NCI-H146 treated with DMSO at 0.1 percent for 48 hours (cell line): ENCODE data around the gene PDZD2.
"Not testable (repeated sequence)": the region's sequence is repeated elsewhere in the genome, so short reads cannot be mapped to it uniquely, and the experiment has no call there.

Experiments used
- DNase-seq: peaks from one replicate; lab custom pipeline; 2025; ENCODE audit not compliant: unreplicated experiment; lab: John Stamatoyannopoulos, UW

PDZD2 gene

DNA sequence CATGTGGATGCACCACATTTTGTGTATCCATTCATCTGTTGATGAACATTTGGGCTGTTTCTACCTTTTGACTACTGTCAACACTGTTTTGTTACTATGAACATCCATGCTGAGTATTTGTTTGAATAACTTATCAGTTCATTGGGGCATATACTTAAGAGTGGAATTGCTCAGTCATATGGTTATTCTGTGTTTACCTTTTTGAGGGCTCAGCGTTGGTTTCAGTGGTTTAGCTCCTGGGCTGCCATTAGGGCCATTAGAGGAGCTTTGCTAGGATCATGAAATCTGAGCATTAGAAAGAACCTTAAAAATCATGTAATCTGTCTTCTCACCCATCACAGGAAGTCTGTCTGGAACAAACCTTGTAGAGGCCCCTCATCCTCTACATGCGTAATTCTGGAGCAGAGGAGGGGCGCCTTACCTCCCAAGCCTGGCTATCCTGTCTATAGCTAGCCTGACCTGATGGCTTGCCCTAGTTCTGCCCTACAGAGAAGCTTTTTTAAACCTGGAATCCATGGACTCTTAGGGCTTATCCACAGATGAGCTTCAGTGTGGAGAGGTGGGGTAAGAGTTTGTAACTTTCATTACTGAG lies 92.9 kb downstream of the PDZD2 start:
- no peak for DNase-seq

DNA sequence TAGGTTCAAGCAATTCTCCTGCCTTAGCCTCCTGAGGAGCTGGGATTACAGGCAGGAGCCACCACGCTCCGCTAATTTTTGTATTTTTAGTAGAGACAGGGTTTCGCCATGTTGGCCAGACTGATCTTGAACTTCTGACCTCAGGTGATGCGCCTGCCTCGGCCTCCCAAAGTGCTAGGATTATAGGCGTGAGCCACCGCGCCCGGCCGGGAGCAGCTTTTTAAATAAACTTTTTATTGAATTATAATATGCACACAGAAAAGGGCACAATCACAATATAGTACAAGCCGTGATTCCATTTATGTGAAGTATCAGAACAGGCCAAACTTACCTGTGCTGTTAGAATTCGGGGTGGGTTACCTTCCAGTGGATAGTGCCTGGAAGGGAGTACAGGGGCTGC lies 93.9 kb downstream of the PDZD2 start:
- not testable (repeated sequence) for DNase-seq

DNA sequence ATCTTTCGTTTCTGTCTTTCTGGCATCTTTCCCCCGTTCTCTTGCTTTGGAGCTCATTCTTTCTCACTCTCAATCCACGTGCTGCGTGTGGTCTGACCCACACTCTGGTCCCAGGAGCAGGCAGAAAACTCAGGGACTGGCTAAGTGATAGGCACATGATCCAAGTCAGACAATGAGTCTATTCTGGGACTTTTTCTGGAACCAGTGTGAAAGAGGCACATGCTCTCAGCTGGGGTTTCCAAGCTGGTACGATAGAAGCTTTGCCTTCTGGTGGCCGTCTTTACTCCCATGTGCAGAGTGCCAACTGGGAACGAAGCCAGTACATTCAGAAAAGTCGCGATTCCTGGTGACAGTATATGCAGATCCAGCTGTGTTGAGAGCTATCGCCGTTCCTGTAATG lies 94.4 kb downstream of the PDZD2 start:
- DNase-seq = no peak

DNA sequence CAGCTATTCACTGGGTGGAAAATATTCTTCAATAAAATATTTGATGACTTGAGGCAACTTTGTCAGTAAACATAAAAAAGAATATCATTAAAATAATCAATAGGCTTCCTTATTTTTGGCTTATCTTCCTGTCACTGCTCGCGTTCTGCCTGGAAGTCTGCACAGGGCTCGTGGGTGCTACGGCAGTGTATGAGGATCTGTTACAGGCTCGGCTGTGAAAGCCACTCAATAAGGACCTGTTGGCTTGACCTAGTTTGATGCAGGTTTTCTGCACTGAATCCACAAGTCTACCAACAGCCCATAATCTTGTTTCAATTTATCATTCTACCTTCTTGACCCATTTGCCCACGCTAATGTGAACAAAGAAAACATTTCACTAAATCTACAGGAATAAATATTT lies 97.2 kb downstream of the PDZD2 start:
- no peak for DNase-seq

DNA sequence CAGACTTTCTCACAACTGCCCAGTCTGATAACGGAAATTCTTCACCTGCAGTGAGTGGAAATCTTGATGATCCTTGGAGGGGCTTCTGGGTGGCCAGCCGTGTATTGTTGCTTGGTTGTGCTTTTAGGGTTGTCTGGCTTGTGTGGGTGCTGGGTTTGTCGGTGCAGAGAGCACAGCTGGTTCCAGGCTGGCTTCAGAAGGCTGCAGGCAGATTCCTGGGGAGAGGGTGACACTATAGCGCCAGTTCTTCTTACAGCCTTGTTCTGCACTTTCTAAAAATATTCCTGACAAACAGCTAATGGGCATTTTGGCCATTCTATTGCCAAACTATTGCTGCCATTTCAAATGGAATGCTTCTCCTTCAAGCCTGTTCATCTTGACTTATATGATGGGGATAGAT lies 99.3 kb downstream of the PDZD2 start:
- no peak for DNase-seq

DNA sequence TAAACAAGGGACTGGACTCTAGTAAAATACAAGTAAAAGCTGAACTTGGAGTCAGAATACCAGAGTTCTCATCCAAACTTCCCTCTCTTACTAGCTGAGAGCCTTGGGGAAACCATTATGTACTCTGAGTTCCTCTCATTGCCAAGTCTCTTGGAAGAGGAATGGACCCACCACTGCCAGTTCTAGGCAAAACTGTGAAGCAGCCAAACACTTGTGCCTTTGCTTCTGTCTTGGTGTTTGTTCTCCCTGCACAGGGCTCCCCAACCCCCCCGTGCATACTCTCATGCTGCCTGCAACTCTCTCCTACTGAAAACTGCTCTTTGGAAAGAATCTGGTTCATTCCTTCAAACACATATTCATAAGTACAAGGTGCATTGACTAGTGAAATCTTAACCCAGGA lies 102.6 kb downstream of the PDZD2 start:
- DNase-seq = no peak

DNA sequence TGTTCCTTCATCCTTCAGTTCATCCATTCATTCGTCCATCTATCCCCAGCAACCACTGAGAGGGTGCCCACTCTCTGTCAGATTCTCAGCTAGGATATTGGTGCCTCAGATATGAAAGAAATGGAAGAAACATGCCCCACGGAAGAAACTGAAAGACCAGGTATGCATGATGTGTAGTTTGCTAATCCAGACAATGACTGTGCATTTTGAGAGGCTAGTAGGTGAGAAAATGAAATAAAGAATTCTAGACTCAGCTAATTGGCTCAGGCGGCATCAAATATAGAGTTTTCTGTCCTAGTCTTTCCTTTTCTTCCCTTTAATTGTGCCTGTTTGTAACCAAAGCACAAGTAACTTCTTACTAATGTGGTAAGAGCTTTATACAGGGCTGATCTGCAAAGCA lies 104.7 kb downstream of the PDZD2 start:
- DNase-seq = no peak

DNA sequence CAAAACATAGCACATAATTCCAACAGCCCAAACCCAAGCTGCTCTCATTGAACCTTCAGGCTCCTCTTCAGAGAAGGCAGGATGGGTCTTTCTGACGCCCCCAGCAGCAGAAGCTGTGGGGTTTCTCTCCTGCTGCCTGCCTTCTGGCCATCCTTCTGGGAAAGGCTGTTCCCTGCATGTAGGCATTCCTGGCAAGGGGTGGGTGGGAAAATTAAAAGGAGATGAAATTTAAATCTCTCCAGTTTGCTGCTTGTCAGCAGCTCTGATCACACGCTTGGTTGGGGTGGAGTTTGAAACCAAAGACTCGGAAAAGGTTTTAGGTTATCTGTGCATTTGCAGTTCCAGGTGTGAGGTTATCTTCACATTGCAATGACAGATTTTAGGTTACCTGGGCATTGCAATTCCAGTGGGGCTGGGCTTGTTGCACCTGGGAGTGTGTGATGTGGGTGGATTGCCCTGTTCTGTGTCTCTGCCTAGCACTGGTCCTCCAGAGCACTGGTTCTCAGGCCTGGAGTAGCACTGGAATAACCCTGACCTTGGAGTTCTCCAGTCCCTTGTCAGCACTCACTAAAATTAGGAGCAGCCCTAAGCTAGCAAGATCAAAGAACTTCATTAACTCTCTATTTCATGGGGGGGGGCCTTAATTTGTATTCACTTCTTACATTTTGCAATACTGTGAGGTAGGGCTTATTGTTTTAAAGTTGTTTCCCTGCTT lies 109.7 kb downstream of the PDZD2 start:
- DNase-seq = no peak

DNA sequence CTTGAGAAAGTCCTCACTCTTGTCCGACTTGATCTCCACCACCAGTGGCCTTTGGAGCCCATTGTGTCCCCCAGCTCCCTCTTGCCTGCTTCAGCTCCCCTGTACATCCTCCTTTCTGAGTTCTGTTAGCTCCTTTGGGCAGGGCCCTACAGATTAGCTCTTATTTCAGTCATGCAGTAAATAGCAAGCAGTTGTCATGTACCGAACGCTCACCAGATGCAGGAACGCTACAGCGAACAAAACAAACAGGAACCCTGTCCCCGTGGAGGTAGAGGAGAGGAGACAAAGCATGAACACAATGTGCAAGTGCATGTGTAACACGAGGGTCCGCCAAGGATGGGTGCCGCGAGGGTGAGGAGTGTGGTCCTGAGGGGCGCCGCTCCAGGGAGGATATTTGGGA lies 111.3 kb downstream of the PDZD2 start:
- DNase-seq = no peak

DNA sequence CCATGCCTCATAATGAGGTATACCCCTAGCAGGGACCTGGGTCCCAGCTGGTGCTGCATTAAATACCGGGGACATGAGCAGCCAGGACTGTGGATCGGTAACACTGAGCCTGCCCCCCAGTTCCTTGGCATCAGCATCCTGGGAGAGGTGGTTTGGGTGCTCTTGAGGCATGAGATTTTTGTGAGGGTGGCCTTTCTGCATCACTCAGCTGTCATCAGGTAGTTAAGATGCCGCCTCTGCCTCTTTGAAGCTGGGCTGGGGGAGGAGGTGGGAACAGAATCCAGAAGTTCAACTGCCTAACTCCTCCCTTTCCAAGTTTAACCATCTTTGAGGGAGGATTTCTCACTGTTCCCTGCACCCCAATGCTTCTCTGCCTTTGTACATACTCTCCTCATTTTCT lies 112.7 kb downstream of the PDZD2 start:
- no peak for DNase-seq

DNA sequence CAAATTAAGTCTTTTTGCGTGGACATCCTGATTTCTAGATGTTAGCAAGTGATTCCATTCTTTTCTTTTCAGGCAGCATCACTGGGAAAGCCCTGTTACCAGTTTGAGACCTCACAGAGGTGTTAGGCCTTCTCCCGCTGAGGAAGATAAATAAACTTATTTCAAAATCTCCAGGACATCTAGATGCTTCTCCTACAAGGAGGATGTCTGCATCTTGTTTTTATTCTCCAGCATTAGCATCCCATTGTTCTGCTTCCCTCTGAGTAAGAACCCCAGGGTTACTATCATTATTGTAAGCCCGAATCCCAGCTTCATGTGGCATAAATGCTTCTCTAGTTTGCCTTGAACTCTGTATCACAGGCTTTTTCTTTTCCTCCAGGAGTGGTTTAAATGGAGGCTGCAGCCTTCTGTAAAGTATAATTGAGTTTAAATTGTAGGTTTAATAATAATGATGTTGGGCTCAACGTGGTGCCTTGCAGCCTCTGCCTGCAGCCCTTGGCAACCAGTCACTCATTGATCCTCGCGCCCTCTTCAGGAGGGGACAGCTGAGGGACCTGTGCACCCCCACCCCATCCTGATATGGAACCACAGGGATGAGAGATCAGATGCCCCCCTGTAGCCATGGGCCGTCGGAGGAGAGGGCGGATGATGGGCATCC lies 114.9 kb downstream of the PDZD2 start:
- no peak for DNase-seq

DNA sequence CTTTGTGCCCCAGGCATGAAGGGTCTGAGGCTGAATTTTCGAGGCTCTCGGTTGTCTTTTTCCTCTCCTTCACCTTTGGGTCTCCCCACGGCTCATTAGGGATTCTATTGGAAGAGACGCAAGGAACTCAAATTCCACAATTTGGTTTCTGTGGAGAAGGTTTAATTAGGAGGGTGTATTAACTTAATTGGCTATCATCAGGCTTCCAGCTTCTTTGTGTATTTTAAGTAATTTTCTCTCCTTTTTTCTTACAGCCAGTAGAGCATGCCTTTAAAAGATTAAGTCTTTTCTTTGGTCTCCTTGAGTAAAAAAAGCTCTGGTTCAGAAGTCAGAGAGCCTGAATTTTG lies 115.4 kb downstream of the PDZD2 start:
- no peak for DNase-seq

DNA sequence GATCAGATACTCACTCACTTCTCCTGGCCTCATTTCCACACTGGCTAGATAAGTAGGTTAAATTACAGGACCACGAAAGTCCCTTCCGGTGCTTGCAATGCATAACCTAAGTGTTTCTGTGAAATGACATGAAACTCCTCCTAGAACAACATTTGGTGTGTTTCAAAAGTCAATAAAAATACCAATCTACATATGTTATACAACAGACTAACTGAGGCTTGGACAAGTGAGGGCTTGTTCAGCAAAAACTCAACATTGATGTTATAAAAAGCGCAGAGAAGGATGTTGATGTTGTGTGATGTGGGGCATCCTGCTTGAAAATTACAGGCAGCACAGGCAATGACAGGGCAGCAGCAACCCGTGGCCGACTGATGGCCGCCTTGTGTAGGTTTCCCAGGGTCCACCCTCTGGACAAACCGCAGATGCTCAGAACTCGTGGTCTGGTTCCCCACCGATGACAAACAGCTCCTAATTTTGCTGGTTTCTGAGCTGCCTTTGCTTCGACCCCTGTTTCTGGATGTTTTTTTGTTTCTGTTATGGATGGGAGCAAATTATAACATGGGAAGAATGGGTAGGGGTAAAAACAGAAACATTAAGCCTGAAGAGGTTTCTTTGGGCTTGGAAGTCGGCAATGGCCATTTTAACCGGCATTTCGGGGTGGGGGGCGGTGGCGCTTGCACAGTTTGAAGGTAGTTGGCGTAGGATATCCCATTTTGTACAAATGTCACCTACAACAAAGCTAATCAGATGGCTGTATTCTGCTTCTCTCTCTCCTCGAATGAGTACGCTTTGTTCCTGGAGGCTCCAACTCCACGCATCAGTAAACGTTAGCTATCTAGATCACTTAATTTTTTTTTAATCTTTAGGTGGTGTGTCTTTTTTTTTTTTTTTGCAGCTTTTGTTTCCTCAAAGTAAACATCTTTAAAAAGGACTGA lies 116.1 kb downstream of the PDZD2 start:
- DNase-seq = no peak

DNA sequence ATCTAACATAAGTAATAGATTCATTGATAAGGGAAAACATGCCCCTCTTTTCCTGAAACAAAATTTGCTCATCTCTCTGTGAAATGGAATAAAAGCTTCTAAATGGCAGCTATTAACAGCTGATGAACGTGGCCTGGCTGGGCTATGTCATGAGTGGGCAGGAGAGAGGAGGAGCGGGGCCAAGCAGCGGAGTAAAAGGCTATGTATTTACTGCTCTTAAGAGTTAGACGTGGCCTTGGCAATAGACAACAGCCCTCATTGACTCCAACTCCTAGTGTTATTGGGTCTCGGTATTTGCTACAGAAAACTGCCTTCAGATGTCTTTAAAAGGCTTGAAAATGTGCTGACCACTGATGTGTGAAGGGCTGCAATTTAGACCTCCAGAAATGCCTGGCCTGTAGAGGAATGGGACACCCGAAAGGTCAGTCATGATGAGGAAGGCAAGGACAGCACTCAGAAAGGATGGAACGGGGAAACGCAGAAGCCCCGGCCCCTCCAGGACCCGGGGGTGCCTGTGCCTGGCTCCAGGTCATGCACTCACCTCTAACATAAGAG lies 116.8 kb downstream of the PDZD2 start:
- no peak for DNase-seq

DNA sequence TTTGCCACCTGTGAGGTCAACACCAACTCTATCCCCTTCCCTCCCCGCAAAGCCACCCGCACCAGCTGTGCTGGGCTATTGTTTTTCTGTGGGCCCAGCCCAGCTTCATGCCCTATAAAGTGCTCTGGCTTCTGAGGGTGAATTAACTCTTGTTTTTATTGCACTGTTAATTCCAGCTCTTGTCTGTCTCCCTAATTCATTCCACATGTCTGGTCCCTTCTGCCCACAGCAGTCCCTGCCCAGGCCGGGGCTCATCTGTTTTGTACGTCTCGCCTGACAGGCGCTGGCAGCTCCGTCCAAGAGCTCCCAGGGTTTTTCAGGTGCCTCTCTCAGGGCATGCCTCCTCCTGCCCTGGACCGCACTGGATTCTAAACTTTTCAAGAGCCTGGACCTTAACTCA lies 118.9 kb downstream of the PDZD2 start:
- no peak for DNase-seq

DNA sequence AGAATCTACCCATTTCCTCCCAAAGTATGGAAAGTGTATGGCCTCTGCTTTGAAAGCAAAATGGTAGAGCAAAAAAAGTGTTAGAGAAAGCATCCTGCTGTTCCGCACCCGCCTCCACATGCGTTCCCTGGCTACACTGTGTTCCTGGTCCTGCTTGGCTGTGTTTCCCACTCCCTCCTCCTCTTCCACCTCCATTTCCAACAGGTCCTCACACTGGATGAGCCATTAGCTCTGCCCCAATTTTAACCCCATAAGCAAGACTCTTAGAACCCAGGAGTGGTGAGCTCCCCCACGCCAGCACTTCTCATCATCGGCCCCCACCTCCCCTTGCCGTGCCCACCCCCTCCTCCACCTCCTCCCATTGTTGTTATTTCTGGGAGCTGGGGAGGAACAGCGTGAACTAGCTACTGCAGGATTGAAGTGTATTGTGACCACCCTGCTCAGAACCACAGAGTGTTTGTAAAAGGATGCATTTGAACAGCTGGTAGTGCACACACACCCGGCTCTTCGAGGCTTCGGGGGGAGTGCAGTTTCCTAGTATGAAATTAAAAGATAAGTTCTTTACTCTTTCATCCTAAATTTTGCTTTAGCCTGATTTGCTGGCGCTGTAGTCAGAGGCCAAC lies 120.0 kb downstream of the PDZD2 start:
- DNase-seq = no peak

DNA sequence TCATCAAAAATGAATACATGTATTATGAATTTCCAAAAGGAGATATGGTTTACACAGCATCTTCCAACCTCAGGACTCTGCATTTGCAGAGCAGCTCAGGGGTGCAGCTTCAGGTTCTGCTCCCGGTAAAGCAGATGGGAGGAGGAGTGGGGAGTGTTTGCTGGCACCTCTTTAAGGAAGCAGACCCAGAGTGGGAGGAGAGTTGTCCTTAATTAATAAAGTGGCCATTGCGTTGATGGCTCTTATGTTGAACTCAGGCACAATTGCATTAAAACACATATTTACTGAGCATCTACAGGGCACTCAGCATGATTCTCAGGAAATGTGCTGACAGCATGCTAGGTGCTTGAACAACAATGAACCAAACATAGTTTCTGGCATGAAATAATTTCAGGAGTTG lies 121.0 kb downstream of the PDZD2 start:
- no peak for DNase-seq

DNA sequence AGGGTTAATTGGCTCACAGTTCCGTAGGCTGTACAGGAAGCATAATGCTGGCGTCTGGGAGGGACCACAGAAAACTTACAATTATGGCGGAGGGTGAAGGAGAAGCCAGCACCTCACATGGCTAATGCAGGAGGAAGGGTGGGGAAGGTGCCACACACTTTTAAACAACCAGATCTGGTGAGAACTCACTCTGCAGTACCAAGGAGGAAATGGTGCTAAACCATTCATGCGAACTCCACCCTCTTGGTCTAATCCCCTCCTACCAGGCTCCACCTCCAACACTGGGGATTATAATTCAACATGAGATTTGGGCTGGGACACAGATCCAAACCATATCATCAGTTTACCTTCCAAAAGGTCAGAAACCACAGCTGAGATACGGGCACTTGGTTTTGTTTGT lies 122.9 kb downstream of the PDZD2 start:
- no peak for DNase-seq

DNA sequence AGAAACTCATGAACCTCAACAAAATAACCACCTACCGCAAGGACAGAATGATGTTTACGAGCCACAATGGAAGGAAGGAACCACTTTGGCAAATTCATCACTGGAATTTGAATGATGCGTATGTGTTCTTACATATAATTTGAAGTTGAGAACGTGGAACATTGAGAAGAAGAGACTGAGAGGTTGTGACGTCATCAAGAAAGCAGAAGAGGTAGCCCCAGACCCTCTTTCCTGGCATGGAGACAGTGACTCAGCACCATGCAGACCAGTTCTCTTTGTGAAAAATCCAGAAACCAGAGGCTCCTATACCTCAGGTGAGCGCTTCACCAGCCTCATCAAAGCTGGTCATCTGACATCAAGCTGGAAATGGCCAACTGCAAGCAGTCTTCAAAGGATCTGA lies 124.5 kb downstream of the PDZD2 start:
- no peak for DNase-seq

DNA sequence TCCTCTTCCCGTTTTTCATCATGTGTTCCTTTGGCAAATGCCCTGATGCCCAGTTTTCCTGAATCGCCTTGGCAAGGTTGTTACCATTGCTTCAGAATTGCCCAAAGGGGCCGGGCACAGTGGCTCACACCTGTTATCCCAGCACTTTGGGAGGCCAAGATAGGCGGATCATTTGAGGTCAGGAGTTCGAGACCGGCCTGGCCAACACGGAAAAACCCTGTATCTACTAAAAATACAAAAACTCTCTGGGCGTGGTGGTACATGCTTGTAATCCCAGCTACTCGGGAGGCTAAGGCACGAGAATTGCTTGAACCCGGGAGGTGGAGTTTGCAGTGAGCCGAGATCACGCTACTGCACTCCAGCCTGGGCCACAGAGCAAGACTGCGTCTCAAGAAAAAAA lies 125.8 kb downstream of the PDZD2 start:
- DNase-seq = not testable (repeated sequence)
